Measurements from ENCODE around the gene FAM136A.

DNA sequence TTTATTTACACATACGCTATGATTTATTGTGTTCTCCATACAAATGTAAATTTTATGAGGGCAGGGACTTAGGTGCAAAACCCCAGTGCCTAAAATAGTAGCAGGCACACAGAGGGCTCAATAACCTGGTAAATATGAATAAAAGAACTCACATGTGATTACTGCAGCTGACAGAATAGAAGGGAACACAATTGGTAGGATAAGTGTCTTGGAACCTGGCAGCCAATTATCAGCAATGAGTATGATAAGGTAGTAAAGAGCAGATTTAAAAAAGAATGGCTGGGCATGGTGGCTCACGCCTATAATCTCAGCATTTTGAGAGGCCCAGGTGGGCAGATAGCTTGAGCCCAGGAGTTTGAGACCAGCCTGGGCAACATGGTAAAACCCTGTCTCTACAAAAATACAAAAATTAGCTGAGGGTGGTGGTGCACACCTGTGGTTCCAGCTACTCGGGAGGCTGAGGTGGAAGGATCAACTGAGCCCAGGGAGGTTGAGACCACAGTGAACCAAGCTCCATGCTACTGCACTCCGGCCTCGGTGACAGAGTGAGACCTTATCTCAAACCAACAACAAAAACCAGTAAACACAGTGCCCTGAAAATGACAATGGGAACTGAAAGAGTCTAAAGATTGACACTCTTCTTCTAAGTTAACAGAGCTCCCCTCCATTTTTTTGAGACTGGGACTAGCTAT, 18.2 kb downstream of the FAM136A start:
- TF ChIP-seq POLR2AphosphoS5 (IDR thresholded peaks at IDR 0.05) = no peak
- no peak for TF ChIP-seq POLR2A (IDR thresholded peaks at IDR 0.05)

All from prostate gland (tissue), 1 donor.